Breast epithelium (tissue), 3 donors: ENCODE data around the gene EPHA5.

Experiments
- CTCF ChIP-seq, 3 donors: fragments of 450-650 bp; IDR thresholded peaks; one replicate each; pipeline ENCODE4 v1.5.1; 2016 to 2017; ENCODE audit warnings: antibody characterized with exemption in 3 of 3, mild to moderate bottlenecking in 3 of 3, moderate library complexity in 3 of 3
- POLR2AphosphoS5 ChIP-seq, 3 donors: sonication (generic); formaldehyde crosslinking; IDR thresholded peaks; one replicate each; pipeline ENCODE4 v1.6.1; 2017; ENCODE audit warnings: antibody characterized with exemption in 3 of 3

- TF ChIP-seq POLR2AphosphoS5 (IDR thresholded peaks at IDR 0.05) (no peak), CTCF (IDR thresholded peaks at IDR 0.05) (no peak)
These were observed 148.6 kb downstream of the EPHA5 start for GRCh38 chr4:65521666-65522065.
